Activated T-helper 17 cell treated with anti-CD3 and anti-CD28 coated beads, Interleukin-2, amount 50 U/mL, for 72 hours (primary cell): ENCODE results near the gene CAPZA2. TPM values are rescaled to one million over a fixed set of nuclear protein-coding genes. Genes with fewer than 3 reads are reported as not detected.
A peak's percentile ranks its signal among the peaks of the same experiment; 100 is the strongest.
"Not testable (repeated sequence)": the region's sequence is repeated elsewhere in the genome, so short reads cannot be mapped to it uniquely, and the experiment has no call there.

Source experiments
- ATAC-seq: fragments of 150-1000 bp; cut with Tn5 transposase; replicated peaks from 2 replicates; pipeline ENCODE4 v1.10.0; 2021; ENCODE audit warnings: mild to moderate bottlenecking, moderate library complexity
- H3K27ac Mint-ChIP-seq: one replicate; pipeline ENCODE4 v1.8.0; 2022; ENCODE audit warnings: mixed read lengths
- H3K27me3 Mint-ChIP-seq: one replicate; pipeline ENCODE4 v1.8.0; 2022; ENCODE audit warnings: mixed read lengths
- H3K36me3 Mint-ChIP-seq: one replicate; pipeline ENCODE4 v1.8.0; 2022; ENCODE audit warnings: low read depth, mild to moderate bottlenecking, mixed read lengths
- H3K4me1 Mint-ChIP-seq: one replicate; pipeline ENCODE4 v1.8.0; 2022; ENCODE audit warnings: mixed read lengths
- H3K4me3 Mint-ChIP-seq: one replicate; pipeline ENCODE4 v1.8.0; 2022; ENCODE audit warnings: mild to moderate bottlenecking, mixed read lengths
- H3K9me3 Mint-ChIP-seq: one replicate; pipeline ENCODE4 v1.8.0; 2022; ENCODE audit warnings: mixed read lengths
- total RNA-seq, 2 donors: library from RNA; stranded (reverse); gene quantifications; one replicate each; pipeline ENCODE4 v1.2.3, GENCODE V29; 2022

CAPZA2 gene
- 100 to 1,000 TPM; 108 to 181 TPM for total RNA-seq

- peak; percentile 90 for ATAC-seq
- H3K4me1 Mint-ChIP-seq = peaks cover 21% of the 10 kb centered on the region
These were observed at the start of gene CAPZA2 for GRCh38 chr7:116862234-116862950. Gene CAPZA2 (plus strand): TSS chr7:116862587. CDS start chr7:116862612, 25 bp downstream.

GRCh38 chr7:116812860-116813259 lies 49.5 kb upstream of the CAPZA2 start:
- Mint-ChIP-seq H3K9me3 (no peaks in the 10 kb centered on the region), H3K36me3 (no peaks in the 10 kb centered on the region), H3K4me1 (no peaks in the 10 kb centered on the region), H3K4me3 (no peak overlapping the region), H3K27ac (no peak overlapping the region), H3K27me3 (peaks cover 10% of the 10 kb centered on the region)
- ATAC-seq = no peak

More at GRCh38 chr7:116862234-116862950, at the start of gene CAPZA2:
- Mint-ChIP-seq H3K27ac (peak within 1 kb of the TSS; percentile 92), H3K27me3 (peaks cover 2% of the 10 kb centered on the region), H3K36me3 (peaks cover 21% of the 10 kb centered on the region), H3K4me3 (peak within 1 kb of the TSS; percentile 88), H3K9me3 (no peaks in the 10 kb centered on the region)

GRCh38 chr7:116813371-116813770 lies 49.0 kb upstream of the CAPZA2 start:
- H3K4me3 Mint-ChIP-seq, H3K27ac Mint-ChIP-seq, H3K27me3 Mint-ChIP-seq, ATAC-seq, H3K4me1 Mint-ChIP-seq, H3K9me3 Mint-ChIP-seq, H3K36me3 Mint-ChIP-seq: not testable (repeated sequence)

GRCh38 chr7:116815041-116815440 lies 47.3 kb upstream of the CAPZA2 start:
- ATAC-seq = no peak
- Mint-ChIP-seq H3K4me1 (no peaks in the 10 kb centered on the region), H3K4me3 (no peak overlapping the region)

GRCh38 chr7:116820149-116820548 lies 42.2 kb upstream of the CAPZA2 start:
- Mint-ChIP-seq H3K4me3 (no peak overlapping the region), H3K36me3 (no peaks in the 10 kb centered on the region), H3K4me1 (no peaks in the 10 kb centered on the region)

More at GRCh38 chr7:116815041-116815440, 47.3 kb upstream of the CAPZA2 start:
- Mint-ChIP-seq H3K27ac (no peak overlapping the region), H3K36me3 (no peaks in the 10 kb centered on the region), H3K27me3 (peaks cover 4% of the 10 kb centered on the region), H3K9me3 (no peaks in the 10 kb centered on the region)

GRCh38 chr7:116821647-116822046 lies 40.7 kb upstream of the CAPZA2 start:
- not testable (repeated sequence) for ATAC-seq, H3K36me3 Mint-ChIP-seq

More at GRCh38 chr7:116820149-116820548, 42.2 kb upstream of the CAPZA2 start:
- H3K27me3 Mint-ChIP-seq = peaks cover 16% of the 10 kb centered on the region
- no peak overlapping the region for H3K27ac Mint-ChIP-seq
- ATAC-seq = no peak
- H3K9me3 Mint-ChIP-seq = no peaks in the 10 kb centered on the region

GRCh38 chr7:116824449-116824848 lies 37.9 kb upstream of the CAPZA2 start:
- H3K4me3 Mint-ChIP-seq = no peak overlapping the region
- no peak overlapping the region for H3K27ac Mint-ChIP-seq
- no peaks in the 10 kb centered on the region for H3K4me1 Mint-ChIP-seq
- no peak for ATAC-seq
- no peaks in the 10 kb centered on the region for H3K36me3 Mint-ChIP-seq
- peaks cover 25% of the 10 kb centered on the region for H3K27me3 Mint-ChIP-seq
- H3K9me3 Mint-ChIP-seq = no peaks in the 10 kb centered on the region

More at GRCh38 chr7:116821647-116822046, 40.7 kb upstream of the CAPZA2 start:
- not testable (repeated sequence) for H3K4me3 Mint-ChIP-seq, H3K27ac Mint-ChIP-seq, H3K4me1 Mint-ChIP-seq, H3K9me3 Mint-ChIP-seq
- H3K27me3 Mint-ChIP-seq = peaks cover 25% of the 10 kb centered on the region

- H3K27ac Mint-ChIP-seq = no peak overlapping the region
- H3K36me3 Mint-ChIP-seq = no peaks in the 10 kb centered on the region
- H3K27me3 Mint-ChIP-seq = peaks cover 30% of the 10 kb centered on the region
- H3K9me3 Mint-ChIP-seq = no peaks in the 10 kb centered on the region
- no peak for ATAC-seq
- no peak overlapping the region for H3K4me3 Mint-ChIP-seq
- no peaks in the 10 kb centered on the region for H3K4me1 Mint-ChIP-seq
These were observed 34.1 kb upstream of the CAPZA2 start for GRCh38 chr7:116828281-116828680.

GRCh38 chr7:116829041-116829440 lies 33.3 kb upstream of the CAPZA2 start:
- H3K4me3 Mint-ChIP-seq = no peak overlapping the region
- H3K9me3 Mint-ChIP-seq = no peaks in the 10 kb centered on the region
- ATAC-seq = no peak
- H3K27ac Mint-ChIP-seq = no peak overlapping the region
- peaks cover 31% of the 10 kb centered on the region for H3K27me3 Mint-ChIP-seq
- no peaks in the 10 kb centered on the region for H3K4me1 Mint-ChIP-seq
- no peaks in the 10 kb centered on the region for H3K36me3 Mint-ChIP-seq

GRCh38 chr7:116829493-116829892 lies 32.9 kb upstream of the CAPZA2 start:
- Mint-ChIP-seq H3K4me3 (no peak overlapping the region), H3K4me1 (no peaks in the 10 kb centered on the region), H3K27me3 (peaks cover 27% of the 10 kb centered on the region), H3K36me3 (no peaks in the 10 kb centered on the region), H3K27ac (no peak overlapping the region), H3K9me3 (no peaks in the 10 kb centered on the region)
- no peak for ATAC-seq

- no peaks in the 10 kb centered on the region for H3K9me3 Mint-ChIP-seq
- H3K27ac Mint-ChIP-seq = no peak overlapping the region
- H3K4me1 Mint-ChIP-seq = no peaks in the 10 kb centered on the region
- no peaks in the 10 kb centered on the region for H3K36me3 Mint-ChIP-seq
- H3K27me3 Mint-ChIP-seq = peaks cover 8% of the 10 kb centered on the region
- no peak overlapping the region for H3K4me3 Mint-ChIP-seq
- no peak for ATAC-seq
These were observed 29.7 kb upstream of the CAPZA2 start for GRCh38 chr7:116832692-116833091.

GRCh38 chr7:116834815-116835504 lies 27.4 kb upstream of the CAPZA2 start:
- Mint-ChIP-seq H3K36me3 (no peaks in the 10 kb centered on the region), H3K27ac (no peak overlapping the region), H3K4me1 (no peaks in the 10 kb centered on the region), H3K4me3 (no peak overlapping the region), H3K9me3 (no peaks in the 10 kb centered on the region), H3K27me3 (peaks cover 8% of the 10 kb centered on the region)
- ATAC-seq = peak; percentile 83

GRCh38 chr7:116836048-116836447 lies 26.3 kb upstream of the CAPZA2 start:
- Mint-ChIP-seq H3K9me3 (no peaks in the 10 kb centered on the region), H3K4me1 (no peaks in the 10 kb centered on the region), H3K4me3 (no peak overlapping the region), H3K27ac (no peak overlapping the region), H3K36me3 (no peaks in the 10 kb centered on the region), H3K27me3 (peaks cover 13% of the 10 kb centered on the region)
- no peak for ATAC-seq

GRCh38 chr7:116836911-116837310 lies 25.5 kb upstream of the CAPZA2 start:
- Mint-ChIP-seq H3K4me3 (no peak overlapping the region), H3K36me3 (no peaks in the 10 kb centered on the region), H3K9me3 (no peaks in the 10 kb centered on the region), H3K4me1 (no peaks in the 10 kb centered on the region), H3K27me3 (peaks cover 18% of the 10 kb centered on the region), H3K27ac (no peak overlapping the region)
- ATAC-seq = no peak

GRCh38 chr7:116837586-116837985 lies 24.8 kb upstream of the CAPZA2 start:
- peaks cover 22% of the 10 kb centered on the region for H3K27me3 Mint-ChIP-seq
- no peaks in the 10 kb centered on the region for H3K36me3 Mint-ChIP-seq
- no peak overlapping the region for H3K4me3 Mint-ChIP-seq
- H3K27ac Mint-ChIP-seq = no peak overlapping the region
- no peak for ATAC-seq
- no peaks in the 10 kb centered on the region for H3K4me1 Mint-ChIP-seq
- H3K9me3 Mint-ChIP-seq = no peaks in the 10 kb centered on the region
